ENCODE measurements around the gene ACTR2.

ACTR2 gene

GRCh38 chr2:65281627-65282351, 54.2 kb downstream of the ACTR2 start:
- DNase-seq (ENCODE audit: low read depth) = no peak

DNA sequence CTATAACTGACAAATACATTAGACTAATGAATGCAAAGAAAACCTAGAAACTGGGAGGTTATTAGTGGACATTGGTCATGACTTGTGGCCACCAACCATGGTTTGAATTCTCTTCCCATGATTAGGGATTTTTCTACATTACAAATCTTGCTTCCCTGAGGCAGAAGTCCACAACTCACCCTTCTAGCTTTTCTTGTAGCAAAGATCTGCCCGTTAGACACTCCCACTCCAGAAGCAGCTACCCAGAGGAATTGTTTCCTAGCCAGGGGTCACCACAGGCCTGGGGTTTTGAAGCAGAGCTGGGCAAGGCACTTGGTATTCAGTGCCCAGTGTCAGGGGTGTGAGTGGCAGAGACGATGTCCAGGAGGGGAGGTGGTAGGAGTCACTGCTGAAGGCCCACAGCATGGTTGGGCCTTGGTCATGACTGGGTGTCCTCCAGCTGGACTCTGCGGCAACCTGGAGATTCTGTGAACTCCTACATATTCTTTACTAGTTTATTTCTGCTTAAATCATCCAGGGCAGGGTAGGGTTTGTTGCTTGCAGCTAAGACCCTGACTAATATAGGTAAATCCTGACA, 54.9 kb downstream of the ACTR2 start:
- no peak for DNase-seq (ENCODE audit: low read depth)

GRCh38 chr2:65287364-65287763, 59.7 kb downstream of the ACTR2 start:
- DNase-seq (ENCODE audit: low read depth) = no peak

GRCh38 chr2:65291216-65292105, 63.8 kb downstream of the ACTR2 start:
- no peak for DNase-seq (ENCODE audit: low read depth)

- DNase-seq (ENCODE audit: low read depth) = no peak
Observed at GRCh38 chr2:65292106-65292400, 64.4 kb downstream of the ACTR2 start.

GRCh38 chr2:65292461-65293011, 64.9 kb downstream of the ACTR2 start:
- DNase-seq (ENCODE audit: low read depth) = no peak

DNA sequence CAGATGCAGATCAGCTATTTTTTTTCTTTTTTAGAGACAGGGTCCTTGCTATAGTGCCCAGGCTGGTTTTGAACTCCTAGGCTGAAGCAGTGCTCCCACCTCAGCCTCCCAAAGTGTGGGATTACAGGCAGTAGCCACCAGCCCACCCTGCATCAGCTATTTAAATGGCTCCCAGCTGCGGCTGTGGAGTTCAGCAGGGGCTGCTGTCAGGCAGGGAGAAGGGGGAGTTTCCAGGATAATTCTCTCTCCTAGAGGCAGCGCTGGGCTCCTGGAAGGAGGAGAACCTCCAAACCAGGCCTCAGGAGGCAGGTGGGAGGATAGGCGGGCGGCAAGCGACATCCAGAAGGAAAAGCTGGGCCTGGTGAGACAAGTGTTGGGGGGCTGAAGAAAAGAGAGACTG, 65.7 kb downstream of the ACTR2 start:
- DNase-seq (ENCODE audit: low read depth) = no peak

DNA sequence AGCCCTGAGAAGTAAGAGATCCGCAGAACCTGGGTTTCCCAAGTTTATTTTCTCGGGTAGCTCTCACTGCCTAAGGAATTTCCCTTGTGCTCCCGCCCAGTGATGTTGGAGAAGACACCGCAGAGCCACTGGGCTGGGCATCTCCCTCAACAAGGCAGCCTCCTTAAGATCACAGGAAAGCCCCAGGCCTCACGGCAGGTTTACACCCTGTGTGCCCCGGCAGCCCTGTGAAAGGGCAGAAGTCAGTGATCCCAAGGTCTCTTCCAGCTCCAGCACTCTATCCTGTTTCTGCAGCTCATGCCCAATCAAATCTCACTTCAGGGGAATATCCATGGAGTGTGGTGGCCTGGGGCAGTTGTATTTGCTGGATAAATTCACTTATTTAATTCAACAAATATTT, 66.5 kb downstream of the ACTR2 start:
- no peak for DNase-seq (ENCODE audit: low read depth)

- DNase-seq (ENCODE audit: low read depth) = no peak
Observed at GRCh38 chr2:65294701-65295100, 67.1 kb downstream of the ACTR2 start.

GRCh38 chr2:65296971-65297370, 69.3 kb downstream of the ACTR2 start:
- no peak for DNase-seq (ENCODE audit: low read depth)

GRCh38 chr2:65297544-65297943, 69.9 kb downstream of the ACTR2 start:
- no peak for DNase-seq (ENCODE audit: low read depth)

DNA sequence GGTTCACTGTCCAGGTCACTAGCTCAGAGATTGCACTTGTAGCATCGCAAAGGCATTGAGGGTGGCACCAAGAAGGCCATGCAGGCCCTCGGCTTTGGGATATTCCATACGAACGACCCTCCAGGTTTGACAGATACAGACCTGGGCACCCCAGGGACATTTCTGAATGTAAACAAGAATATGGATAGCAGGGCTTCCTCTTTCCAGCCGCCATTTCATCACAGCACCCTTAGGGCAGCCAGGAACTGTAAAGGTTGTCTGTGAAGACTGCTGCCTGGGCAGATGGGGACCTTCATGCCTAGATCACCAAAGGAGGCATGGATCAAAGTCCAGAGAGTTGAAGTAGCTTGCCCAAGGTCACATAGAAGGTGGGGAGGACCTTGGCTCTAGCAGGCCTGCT, 70.5 kb downstream of the ACTR2 start:
- no peak for DNase-seq (ENCODE audit: low read depth)

DNA sequence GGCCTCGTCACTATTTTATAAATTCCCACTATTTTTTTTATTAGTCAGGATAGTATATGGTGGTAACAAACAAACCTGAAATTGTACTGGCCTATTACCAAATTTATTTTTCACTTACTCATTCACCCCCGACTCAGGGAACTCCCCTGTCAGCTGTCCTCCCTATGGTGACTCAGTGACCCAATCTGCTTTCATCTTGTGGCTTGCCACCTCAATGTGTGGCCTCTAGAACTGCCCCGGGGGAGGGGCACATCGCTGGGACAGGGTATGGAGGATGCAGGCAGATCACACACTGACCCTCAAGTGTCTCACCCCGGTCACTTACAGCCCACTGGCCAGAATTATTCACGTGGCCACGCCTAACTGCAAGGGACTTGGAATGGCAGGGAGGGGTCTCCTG, 71.6 kb downstream of the ACTR2 start:
- DNase-seq (ENCODE audit: low read depth) = no peak

- no peak for DNase-seq (ENCODE audit: low read depth)
Observed at GRCh38 chr2:65300134-65300760, 72.6 kb downstream of the ACTR2 start.

DNA sequence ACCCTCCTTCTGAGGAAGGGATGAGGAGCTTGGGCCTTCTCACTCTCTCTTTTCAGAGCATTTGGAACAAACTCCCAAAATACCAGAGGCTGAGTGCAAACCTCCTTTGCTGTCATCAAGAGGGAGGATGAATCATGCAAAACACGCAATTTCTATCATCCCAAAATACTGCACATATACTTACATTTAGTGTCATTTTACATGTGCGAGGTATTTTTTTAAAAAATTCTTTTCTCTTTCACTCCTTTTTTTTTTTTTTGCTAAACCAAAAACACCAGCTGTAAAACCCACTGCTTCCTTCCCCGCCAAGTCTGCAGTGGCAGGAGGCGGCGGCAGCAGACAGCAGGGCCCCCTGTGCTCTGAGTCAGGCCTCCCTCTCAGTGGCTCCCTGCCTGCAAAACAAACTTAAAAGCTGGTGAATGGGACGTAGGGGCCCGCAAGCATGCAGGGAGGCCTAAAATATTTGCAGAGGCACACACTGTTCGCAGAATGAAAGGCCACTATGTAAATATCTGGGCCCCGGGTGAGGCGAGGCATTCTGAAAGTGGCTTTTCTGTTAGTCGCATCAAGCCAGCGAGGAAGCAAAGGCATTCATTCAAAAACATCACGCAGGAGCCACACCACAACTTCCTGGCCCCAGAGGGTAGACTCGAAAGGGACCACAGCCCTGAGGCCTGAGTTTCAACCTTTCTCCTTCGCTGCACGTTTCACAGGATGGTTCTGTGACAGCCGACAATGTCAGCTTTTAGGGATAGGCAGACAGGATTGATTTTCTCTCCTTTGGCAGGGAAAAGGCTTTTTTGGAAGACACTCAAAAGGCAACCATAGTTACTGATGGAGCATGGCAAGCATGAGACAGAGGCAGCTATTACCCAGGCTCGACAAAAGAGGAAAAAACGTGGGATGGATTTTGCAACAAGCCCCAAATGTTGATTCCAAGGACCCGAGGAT, 73.4 kb downstream of the ACTR2 start:
- peak; percentile 35 for DNase-seq (ENCODE audit: low read depth)

- DNase-seq (ENCODE audit: low read depth) = no peak
Observed at GRCh38 chr2:65305934-65306333, 78.3 kb downstream of the ACTR2 start.

- no peak for DNase-seq (ENCODE audit: low read depth)
Observed at GRCh38 chr2:65309699-65310098, 82.1 kb downstream of the ACTR2 start.

DNA sequence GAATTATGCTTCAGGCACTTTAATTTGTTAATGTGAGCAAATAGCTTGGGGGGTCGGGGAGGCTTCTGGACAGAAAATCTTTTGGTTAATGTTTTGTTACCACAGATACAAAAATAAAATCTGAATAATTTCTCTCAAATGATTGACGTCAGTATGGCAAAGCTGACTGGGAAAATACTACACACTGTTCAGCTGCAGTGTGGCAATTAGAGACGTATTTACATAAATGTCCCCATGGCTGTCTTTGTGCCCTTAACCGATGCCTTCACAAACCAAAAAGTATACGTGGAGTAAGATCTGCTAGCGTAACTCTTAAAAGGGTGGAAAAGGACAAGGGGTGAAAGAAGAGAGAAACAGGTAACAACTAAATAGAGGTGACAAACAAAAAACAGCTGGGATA, 83.4 kb downstream of the ACTR2 start:
- no peak for DNase-seq (ENCODE audit: low read depth)

DNA sequence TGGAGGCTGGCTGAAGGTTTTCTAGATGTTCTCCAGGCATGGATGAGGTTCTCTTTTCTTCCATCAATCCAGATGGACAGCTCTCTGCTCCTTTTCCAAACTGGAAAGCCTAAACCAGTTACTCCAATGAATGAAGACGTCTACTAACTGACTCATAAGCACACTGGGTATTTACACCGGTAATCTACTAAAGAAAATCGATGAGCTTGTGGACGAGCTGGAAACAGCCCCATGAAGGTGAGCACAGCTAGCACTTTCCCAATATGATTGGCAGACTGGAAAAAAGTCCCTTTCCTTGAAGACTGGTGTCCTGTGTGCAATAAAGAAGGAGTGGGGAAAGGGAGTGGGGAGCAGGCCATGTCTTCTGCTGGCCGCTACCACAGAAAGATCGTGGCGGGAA, 84.0 kb downstream of the ACTR2 start:
- DNase-seq (ENCODE audit: low read depth) = no peak

GRCh38 chr2:65313126-65313953, 85.7 kb downstream of the ACTR2 start:
- DNase-seq (ENCODE audit: low read depth) = no peak

- no peak for DNase-seq (ENCODE audit: low read depth)
Observed at GRCh38 chr2:65313954-65314256, 86.3 kb downstream of the ACTR2 start.
